ENCODE results near the gene FLOT2.
A peak's percentile ranks its signal among the peaks of the same experiment; 100 is the strongest.
"Not testable (repeated sequence)": the region's sequence is repeated elsewhere in the genome, so short reads cannot be mapped to it uniquely, and the experiment has no call there.

Gene FLOT2

GRCh38 chr17:28874750-28875149 is 22.8 kb downstream of the FLOT2 start:
- DNase-seq (ENCODE audit: low spot score), result no peak

DNA sequence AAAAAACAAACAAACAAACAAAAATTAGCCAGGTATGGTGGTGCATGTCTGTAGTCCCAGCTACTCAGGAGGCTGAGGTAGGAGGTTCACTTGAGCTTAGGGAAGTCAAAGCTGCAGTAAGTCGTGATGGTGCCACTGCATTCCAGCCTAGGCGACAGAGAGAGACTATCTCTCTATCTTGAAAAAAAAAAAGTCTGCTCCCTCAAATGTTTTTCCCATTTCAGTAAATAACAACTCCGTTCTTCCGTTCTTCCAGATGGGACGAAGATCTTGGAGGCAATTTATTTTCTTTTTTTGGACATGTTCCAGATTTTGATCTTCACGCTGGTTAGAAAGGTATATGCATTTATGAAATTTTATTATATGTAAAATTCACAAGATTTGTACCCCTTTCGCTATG is 23.7 kb downstream of the FLOT2 start:
- no peak for DNase-seq (ENCODE audit: low spot score)

GRCh38 chr17:28871056-28871579 is 26.4 kb downstream of the FLOT2 start:
- no peak for DNase-seq (ENCODE audit: low spot score)

- no peak for DNase-seq (ENCODE audit: low spot score)
Observed at GRCh38 chr17:28867276-28867675, 30.3 kb downstream of the FLOT2 start.

DNA sequence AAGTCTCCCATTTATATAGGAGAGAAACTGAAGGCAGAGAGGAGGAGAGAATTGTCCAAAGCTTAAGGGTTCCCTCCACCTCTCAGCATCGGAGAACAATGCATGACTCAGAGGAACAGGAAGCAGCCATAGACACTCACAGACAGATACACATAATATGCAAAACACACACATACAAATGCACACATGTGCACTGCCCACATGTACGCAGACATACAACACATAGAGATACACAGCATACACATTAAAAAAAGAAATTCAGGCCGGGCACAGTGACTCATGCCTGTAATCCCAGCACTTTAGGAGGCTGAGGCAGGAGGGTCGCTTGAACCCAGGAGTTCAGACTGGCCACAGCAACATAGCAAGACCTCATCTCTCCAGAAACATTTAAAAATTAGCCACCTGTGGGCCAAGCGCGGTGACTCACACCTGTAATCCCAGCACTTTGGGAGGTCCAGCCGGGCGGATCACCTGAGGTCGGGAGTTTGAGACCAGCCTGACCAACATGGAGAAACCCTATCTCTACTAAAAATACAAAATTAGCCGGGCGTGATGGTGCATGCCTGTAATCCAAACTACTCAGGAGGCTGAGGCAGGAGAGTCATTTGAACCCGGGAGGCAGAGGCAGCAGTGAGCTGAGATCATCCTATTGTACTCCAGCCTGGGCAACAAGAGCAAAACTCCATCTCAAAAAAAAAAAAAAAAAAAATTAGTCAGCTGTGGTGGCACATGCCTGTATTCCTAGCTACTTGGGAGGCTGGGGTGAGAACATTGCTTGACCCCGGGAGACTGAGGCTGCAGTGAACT is 31.4 kb downstream of the FLOT2 start:
- DNase-seq (ENCODE audit: low spot score), result no peak

- no peak for DNase-seq (ENCODE audit: low spot score)
Observed at GRCh38 chr17:28864991-28865849, 32.3 kb downstream of the FLOT2 start.

DNA sequence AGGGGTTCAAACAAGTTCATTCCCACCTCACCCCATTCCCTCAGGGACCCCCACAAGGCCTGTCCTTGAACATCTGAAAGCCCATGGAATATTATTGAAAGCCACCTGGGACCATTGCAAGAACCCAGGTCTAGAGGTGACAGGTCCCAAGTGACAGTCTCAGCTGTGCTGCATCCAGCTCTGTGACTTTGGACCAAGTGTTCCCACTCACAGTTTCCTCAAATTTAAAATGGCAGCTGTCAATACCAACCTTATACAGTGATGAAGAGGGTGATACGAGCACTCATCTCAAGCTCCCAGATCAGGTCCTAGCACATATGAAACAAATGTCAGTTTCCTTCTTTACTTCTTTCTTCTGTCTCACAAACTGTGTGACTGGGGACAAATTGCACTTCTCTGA is 33.6 kb downstream of the FLOT2 start:
- no peak for DNase-seq (ENCODE audit: low spot score)

DNA sequence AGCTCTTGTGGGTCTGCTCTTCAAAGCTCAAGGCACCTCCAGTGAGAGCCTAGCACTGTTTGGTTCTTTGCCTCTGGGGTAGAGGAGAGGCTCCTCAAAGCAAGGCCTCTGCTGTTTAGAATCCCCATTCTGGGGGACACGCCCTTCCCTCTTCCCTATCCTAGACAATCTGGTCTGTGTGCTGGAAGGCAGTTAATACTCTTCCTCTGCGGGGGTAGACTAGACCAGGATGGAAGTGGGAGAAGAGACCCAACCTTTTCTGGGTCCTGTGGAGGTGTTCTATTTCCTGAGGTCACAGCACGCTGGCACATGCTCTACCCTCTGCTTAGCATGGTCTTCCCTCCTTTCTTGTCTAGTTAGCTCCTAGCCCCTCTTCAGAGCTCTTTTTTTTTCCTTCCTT is 35.0 kb downstream of the FLOT2 start:
- DNase-seq (ENCODE audit: low spot score), result no peak

DNA sequence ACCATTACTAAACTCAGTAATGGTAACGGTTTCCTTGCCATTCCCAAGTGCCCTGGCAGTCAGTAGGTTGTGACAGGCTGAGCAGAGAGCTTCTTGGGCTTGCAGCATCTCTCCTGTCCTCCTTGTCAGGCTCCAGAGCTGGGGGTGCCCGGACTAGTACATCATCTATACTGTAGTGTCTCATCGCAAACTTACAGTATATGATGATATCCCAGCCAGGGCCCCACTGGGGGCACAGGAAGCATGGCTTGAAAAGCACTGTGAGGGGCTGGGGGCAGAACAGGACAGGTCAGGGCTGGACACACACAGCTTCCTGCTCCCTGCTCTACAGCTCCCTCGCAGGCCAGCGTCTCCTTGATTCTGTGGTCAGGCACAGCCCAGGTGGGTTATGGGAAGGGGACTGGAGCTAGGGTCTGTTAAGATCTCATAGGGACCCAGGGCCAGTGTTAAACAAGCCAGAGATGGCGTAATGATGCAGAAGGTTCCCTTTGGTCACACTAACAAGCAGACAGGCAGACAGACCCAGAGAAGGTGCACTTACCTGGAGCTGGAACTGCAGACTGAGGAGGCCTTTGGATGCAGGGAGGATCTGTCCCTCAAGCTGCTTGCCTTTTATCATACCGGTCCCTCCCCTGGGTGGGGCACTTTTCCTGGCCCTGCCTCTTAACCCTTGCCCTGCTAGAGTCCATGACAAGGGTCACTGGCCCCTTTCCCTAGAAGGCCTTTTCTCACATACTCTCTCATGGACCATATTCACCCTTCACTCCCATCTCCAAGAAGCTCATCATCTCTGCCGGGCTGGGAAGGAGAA is 35.9 kb downstream of the FLOT2 start:
- no peak for DNase-seq (ENCODE audit: low spot score)

DNA sequence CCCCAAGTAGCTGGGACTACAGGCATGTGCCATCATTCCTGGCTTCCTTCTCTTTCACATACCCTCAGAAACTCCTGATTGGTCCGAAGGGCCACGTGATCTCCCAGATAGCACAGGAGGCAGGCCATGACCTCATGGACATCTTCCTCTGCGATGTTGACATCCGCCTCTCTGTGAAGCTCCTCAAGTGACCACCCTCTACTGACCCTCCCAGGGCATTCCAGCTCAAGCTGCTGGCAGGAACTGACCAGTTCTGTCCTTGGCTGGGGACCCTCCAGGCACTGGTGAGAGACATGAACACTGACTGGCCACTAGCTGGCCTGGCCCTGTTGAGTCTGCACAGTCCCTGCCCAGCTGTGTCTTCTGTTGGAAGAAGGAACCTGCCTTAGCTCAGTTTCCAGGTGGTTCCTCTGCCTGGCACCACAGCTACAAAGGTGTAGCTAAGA is 37.1 kb downstream of the FLOT2 start:
- DNase-seq (ENCODE audit: low spot score), result no peak

- DNase-seq (ENCODE audit: low spot score), result no peak
Observed at GRCh38 chr17:28858801-28859355, 38.7 kb downstream of the FLOT2 start.

GRCh38 chr17:28857905-28858800 is 39.4 kb downstream of the FLOT2 start:
- DNase-seq (ENCODE audit: low spot score), result no peak

DNA sequence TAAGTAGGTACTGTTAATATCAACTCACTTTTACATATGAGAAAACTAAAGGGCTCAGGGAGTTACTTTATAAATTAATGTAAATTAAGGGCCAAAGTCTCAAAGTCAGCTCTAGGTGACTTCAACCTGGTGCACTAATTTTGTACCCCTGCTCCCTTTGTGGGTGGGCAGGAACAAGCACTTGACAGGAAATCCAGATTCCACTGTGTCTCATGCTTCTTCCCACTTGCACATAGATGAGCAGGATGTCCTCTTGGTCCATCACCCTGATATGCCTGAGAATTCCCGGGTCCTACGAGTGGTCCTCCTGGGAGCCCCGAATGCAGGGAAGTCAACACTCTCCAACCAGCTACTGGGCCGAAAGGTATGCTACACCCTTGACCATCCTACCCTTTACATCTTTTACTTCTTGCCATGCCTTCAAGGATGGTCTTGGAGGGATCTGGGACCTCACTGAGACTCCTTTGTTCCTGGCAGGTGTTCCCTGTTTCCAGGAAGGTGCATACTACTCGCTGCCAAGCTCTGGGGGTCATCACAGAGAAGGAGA is 41.4 kb downstream of the FLOT2 start:
- DNase-seq (ENCODE audit: low spot score), result no peak

- DNase-seq (ENCODE audit: low spot score), result no peak
Observed at GRCh38 chr17:28855336-28855679, 42.2 kb downstream of the FLOT2 start.

DNA sequence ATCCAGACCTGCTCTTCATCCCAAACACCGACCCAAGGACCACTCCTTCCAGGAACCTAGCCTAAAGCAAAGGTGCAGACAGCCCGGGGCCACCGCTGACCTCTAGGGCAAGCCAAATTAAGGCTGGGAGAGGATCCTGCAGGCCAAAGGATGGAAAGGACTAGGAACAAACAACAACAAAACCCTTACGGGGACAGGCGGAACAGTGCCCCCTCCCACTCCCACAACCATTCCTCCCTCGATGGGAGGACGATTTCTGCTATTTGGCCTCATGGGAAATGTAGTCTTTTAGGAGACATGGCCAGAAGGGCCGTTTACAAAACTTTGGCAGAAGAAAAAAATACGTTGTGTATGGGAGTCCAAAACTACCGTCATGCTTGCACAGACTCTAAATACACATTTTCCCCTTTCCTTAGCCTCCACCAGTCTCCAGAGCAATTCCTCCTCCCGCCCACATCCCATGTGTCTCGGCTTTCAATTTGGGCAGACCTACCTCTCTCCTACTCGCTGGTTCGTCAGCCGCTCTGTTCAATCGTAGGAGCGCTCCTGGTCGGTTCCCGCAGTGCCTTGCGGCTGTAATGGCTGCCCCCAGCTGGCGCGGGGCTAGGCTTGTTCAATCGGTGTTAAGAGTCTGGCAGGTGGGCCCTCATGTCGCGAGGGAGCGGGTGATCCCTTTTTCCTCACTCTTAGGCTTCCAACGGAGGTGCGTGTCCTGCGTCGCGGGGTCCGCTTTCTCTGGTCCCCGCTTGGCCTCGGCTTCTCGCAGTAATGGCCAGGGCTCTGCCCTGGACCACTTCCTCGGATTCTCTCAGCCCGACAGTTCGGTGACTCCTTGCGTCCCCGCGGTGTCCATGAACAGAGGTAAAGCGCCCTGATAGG is 42.8 kb downstream of the FLOT2 start, which contains the start of gene ERAL1:
Gene ERAL1 (plus strand): TSS at position 560 of the 879 bp plus-strand sequence. CDS start 19 bp downstream, at position 579.
- peak; percentile 91 for DNase-seq (ENCODE audit: low spot score)

GRCh38 chr17:28853295-28853694 is 44.2 kb downstream of the FLOT2 start:
- DNase-seq (ENCODE audit: low spot score), result no peak

GRCh38 chr17:28849281-28849680 is 48.3 kb downstream of the FLOT2 start:
- no peak for DNase-seq (ENCODE audit: low spot score)

DNA sequence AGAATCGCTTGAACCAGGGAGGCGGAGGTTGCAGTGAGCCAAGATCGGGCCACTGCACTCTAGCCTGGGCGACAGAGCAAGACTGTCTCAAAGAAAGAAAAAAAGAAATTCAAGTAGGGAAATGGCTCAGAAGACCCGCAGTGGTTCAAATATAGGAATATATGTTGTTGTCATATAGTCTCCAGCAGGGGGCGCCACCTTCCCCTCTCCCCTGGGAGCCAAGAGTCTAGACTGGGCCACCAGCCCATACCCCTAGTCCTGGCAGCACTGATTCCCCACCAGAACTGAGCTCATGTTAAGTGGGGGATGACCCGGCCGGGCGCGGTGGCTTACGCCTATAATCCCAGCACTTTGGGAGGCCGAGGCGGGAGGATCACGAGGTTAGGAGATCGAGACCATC is 48.9 kb downstream of the FLOT2 start:
- peak; percentile 40 for DNase-seq (ENCODE audit: low spot score)

- not testable (repeated sequence) for DNase-seq (ENCODE audit: low spot score)
Observed at GRCh38 chr17:28846699-28847098, 50.8 kb downstream of the FLOT2 start.
